ENCODE results near the gene CCDC85A. TPM values are rescaled to one million over a fixed set of nuclear protein-coding genes. Genes with fewer than 3 reads are reported as not detected.
A peak's percentile ranks its signal among the peaks of the same experiment; 100 is the strongest.

The CCDC85A gene
- total and polyA plus RNA-seq, 2 of the 8 experiments (the other 6 are each of a cell fraction or from before 2014, with no cell fraction given): 0.20 TPM; not detected in 1

GRCh38 chr2:56232912-56233311 lies 49.1 kb downstream of the CCDC85A start:
- H3K18ac ChIP-seq (ENCODE audit: extremely low read depth, low read length): no peak overlapping the region
- no peak overlapping the region for H2BK20ac ChIP-seq (ENCODE audit: low read length)
- no peaks in the 10 kb centered on the region for H3K27me3 ChIP-seq (replicated peaks in 1 of 4; ENCODE audit: control insufficient read depth in 3 of 4, extremely low read depth in 1 of 4, insufficient read depth in 3 of 4, low read length in 3 of 4)
- H3K79me1 ChIP-seq (ENCODE audit: low read depth, low read length): no peaks in the 10 kb centered on the region
- H3K14ac ChIP-seq (ENCODE audit: insufficient read length): no peak overlapping the region
- TF ChIP-seq POU5F1 (IDR thresholded peaks at IDR 0.05; ENCODE audit: low read depth, low read length): peak; percentile 64; the same call in 1 of the 2 replicates
- no peak for TF ChIP-seq CTCF (IDR thresholded peaks at IDR 0.05; ENCODE audit: control extremely low read depth in 1 of 3, insufficient read depth in 1 of 3, low read depth in 1 of 3, low read length in 3 of 3)
- H3K27ac ChIP-seq (ENCODE audit: low read depth, low read length): no peak overlapping the region
- peak in 1 of 2 experiments; percentile 5 for DNase-seq (ENCODE audit: low read depth in 1 of 2, low spot score in 2 of 2)
- no peak overlapping the region for H2BK120ac ChIP-seq (replicated peaks; ENCODE audit: low read depth, low read length)
- no peak overlapping the region for H2BK5ac ChIP-seq (ENCODE audit: low read depth, low read length)
- no peaks in the 10 kb centered on the region for H3K9me3 ChIP-seq (ENCODE audit: insufficient read depth in 2 of 2, low read depth in 1 of 2, low read length in 1 of 2)
- H2AFZ ChIP-seq (ENCODE audit: low read length): no peak overlapping the region
- no peaks in the 10 kb centered on the region; a peak in 1 of 7 replicates for H3K4me1 ChIP-seq (replicated peaks in 1 of 4; ENCODE audit: control insufficient read depth in 3 of 4, insufficient read depth in 4 of 4, low read length in 3 of 4)
- peak; percentile 85 for FAIRE-seq
- H4K91ac ChIP-seq (replicated peaks; ENCODE audit: insufficient read length, low read length): no peak overlapping the region
- H3K79me2 ChIP-seq (ENCODE audit: control insufficient read depth in 1 of 2, insufficient read depth in 2 of 2, low read length in 2 of 2): no peaks in the 10 kb centered on the region
- H3K56ac ChIP-seq (replicated peaks; ENCODE audit: insufficient read length, low read depth, low read length): no peak overlapping the region
- H2BK15ac ChIP-seq (ENCODE audit: low read length): no peak overlapping the region
- no peak overlapping the region for H4K8ac ChIP-seq (ENCODE audit: extremely low read depth, insufficient read depth, low read length)
- no peak overlapping the region for H2AK5ac ChIP-seq (ENCODE audit: low read depth, low read length)
- 53% methylated on average over 2 of the region's 2 CpGs; no CpG with 5 or more reads in 1 of the 2 experiments for WGBS, 2 experiments (ENCODE audit: extremely low coverage in 1 of 2, insufficient coverage in 1 of 2, insufficient read length in 1 of 2, insufficient replicate concordance in 2 of 2, low coverage in 1 of 2, low lambda C conversion rate in 2 of 2, missing lambda C conversion rate in 1 of 2)
- no peak overlapping the region for H4K5ac ChIP-seq (ENCODE audit: insufficient read length, low read depth, low read length)
- H3K23me2 ChIP-seq (ENCODE audit: low read depth, low read length): no peaks in the 10 kb centered on the region
- H3K9ac ChIP-seq (replicated peaks in 1 of 4; ENCODE audit: extremely low read depth in 1 of 4, low read depth in 3 of 4, low read length in 3 of 4): no peak overlapping the region
- H4K20me1 ChIP-seq (replicated peaks in 1 of 2; ENCODE audit: control insufficient read depth in 1 of 2, insufficient read depth in 2 of 2, low read length in 2 of 2): no peaks in the 10 kb centered on the region
- H3K23ac ChIP-seq (ENCODE audit: insufficient read length): no peak overlapping the region
- CTCF ChIA-PET (ENCODE audit: partially characterized antibody): interaction anchor here (0.5 to 0.7 kb wide), 2 partner anchors 14 to 807 kb away, joined by 3 to 5 read pairs; no protein-coding TSS in a partner anchor
- H3K4ac ChIP-seq (replicated peaks; ENCODE audit: insufficient read length, low read depth, low read length): no peak overlapping the region
- no peak overlapping the region for H3K4me2 ChIP-seq (ENCODE audit: insufficient read depth in 1 of 2, low read depth in 2 of 2, low read length in 2 of 2)
- POLR2A ChIA-PET (ENCODE audit: partially characterized antibody): no interaction called here
- no peak overlapping the region for H3K4me3 ChIP-seq (ENCODE audit: extremely low read depth in 1 of 4, insufficient read depth in 2 of 4, low read depth in 3 of 4, low read length in 4 of 4)
- H3K36me3 ChIP-seq (ENCODE audit: control insufficient read depth in 2 of 4, insufficient read depth in 4 of 4, low read length in 3 of 4): no peaks in the 10 kb centered on the region
- no peak overlapping the region for H2BK12ac ChIP-seq (ENCODE audit: low read depth, low read length)

Measured in H1 (cell line).